Activated T-helper 17 cell treated with anti-CD3 and anti-CD28 coated beads, Interleukin-2, amount 50 U/mL, for 72 hours (primary cell): ENCODE measurements around the gene NKAIN1. TPM values are rescaled to one million over a fixed set of nuclear protein-coding genes. Genes with fewer than 3 reads are reported as not detected.
A peak's percentile ranks its signal among the peaks of the same experiment; 100 is the strongest.

Source experiments
- ATAC-seq: fragments of 150-1000 bp; cut with Tn5 transposase; replicated peaks from 2 replicates; pipeline ENCODE4 v1.10.0; 2021; ENCODE audit warnings: mild to moderate bottlenecking, moderate library complexity
- H3K27ac Mint-ChIP-seq: one replicate; pipeline ENCODE4 v1.8.0; 2022; ENCODE audit warnings: mixed read lengths
- H3K27me3 Mint-ChIP-seq: one replicate; pipeline ENCODE4 v1.8.0; 2022; ENCODE audit warnings: mixed read lengths
- H3K36me3 Mint-ChIP-seq: one replicate; pipeline ENCODE4 v1.8.0; 2022; ENCODE audit warnings: low read depth, mild to moderate bottlenecking, mixed read lengths
- H3K4me1 Mint-ChIP-seq: one replicate; pipeline ENCODE4 v1.8.0; 2022; ENCODE audit warnings: mixed read lengths
- H3K4me3 Mint-ChIP-seq: one replicate; pipeline ENCODE4 v1.8.0; 2022; ENCODE audit warnings: mild to moderate bottlenecking, mixed read lengths
- H3K9me3 Mint-ChIP-seq: one replicate; pipeline ENCODE4 v1.8.0; 2022; ENCODE audit warnings: mixed read lengths
- total RNA-seq, 2 donors: library from RNA; stranded (reverse); gene quantifications; one replicate each; pipeline ENCODE4 v1.2.3, GENCODE V29; 2022

Gene NKAIN1
- total RNA-seq, 2 donors from 2014 or later, result not detected

DNA sequence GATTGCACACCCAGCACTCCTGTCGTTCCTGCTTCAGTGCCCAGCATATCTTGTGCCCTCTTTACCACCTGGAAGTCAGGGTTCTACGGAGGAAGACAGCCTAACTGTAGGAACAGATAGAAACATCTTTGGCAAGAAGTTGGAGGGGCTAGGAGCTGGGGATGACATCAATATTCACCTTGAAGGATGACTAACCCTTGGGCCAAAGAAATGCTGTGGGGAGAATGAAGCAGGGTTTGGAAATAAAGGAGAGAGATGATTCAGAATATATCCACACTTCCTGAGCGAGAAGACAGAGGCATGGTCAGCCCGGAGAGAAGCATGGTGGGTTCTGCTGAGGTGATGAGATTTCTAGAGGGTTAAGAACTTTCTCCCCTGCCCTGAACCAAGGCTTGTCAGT, 4.6 kb upstream of the NKAIN1 start:
- no peak overlapping the region for H3K4me3 Mint-ChIP-seq
- H3K4me1 Mint-ChIP-seq, result peaks cover 3% of the 10 kb centered on the region
- H3K36me3 Mint-ChIP-seq, result no peaks in the 10 kb centered on the region
- ATAC-seq, result no peak
- peaks cover 13% of the 10 kb centered on the region for H3K27me3 Mint-ChIP-seq
- H3K27ac Mint-ChIP-seq, result no peak overlapping the region
- H3K9me3 Mint-ChIP-seq, result no peaks in the 10 kb centered on the region

DNA sequence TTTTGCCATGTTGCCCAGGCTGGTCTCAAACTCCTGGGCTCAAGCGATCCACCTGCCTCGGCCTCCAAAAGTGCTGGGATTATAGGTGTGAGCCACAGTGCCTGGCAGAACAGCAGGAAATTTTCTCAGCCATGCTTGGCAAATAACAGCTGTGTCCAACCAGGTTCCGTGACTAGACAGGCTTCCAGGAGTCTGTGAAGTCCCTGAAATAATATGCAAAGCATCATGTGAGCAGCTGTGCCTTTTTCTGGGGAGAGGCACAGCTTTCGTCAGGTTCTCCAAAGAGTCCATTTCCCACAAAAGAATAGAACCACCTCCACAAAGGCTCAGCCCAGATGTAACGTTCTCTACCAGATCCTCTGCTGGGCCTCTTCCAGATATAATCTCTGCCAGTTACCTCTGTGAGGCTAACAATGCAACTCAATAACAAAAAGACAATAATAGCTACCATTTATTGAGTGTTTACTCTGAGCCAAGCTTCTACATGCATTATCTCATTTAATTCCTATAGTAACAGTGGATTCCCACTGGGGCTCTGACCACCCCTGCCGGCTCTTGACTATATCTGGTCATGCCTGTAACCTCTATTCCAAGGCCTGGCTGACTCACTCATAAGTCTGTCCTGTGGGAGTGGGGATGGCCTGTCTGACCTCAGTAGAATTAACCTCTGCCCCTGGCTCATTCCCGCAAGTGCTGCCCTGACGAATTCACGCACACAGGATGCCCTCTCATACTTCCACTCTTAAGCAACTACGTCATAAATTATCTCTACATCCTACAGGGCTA, 4.0 kb upstream of the NKAIN1 start:
- Mint-ChIP-seq H3K36me3 (peaks cover 5% of the 10 kb centered on the region), H3K27ac (no peak overlapping the region), H3K27me3 (peaks cover 17% of the 10 kb centered on the region), H3K4me1 (peaks cover 8% of the 10 kb centered on the region), H3K4me3 (no peak overlapping the region), H3K9me3 (no peaks in the 10 kb centered on the region)
- ATAC-seq, result no peak

DNA sequence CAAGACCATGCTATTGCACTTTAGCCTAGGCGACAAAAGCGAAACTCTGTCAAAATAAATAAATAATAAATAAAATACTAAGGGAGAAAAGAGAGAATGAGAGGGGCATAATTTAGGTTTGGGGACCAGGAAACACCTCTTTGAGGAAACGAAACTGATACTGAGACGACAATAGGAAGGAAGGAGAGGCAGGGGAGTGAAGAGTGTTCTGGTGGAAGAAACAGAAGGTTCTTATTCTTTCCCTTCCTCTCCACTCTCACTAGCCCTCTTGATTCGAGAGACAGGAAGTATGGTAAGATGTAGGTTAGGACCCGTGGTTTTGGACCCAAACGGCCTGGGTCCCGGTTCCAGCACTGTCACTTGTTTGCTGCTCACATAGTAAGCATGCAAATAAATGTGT, 1.6 kb upstream of the NKAIN1 start:
- H3K4me1 Mint-ChIP-seq, result peaks cover 9% of the 10 kb centered on the region
- ATAC-seq, result no peak
- H3K27me3 Mint-ChIP-seq, result peaks cover 35% of the 10 kb centered on the region
- H3K36me3 Mint-ChIP-seq, result peaks cover 6% of the 10 kb centered on the region
- no peaks in the 10 kb centered on the region for H3K9me3 Mint-ChIP-seq
- H3K27ac Mint-ChIP-seq, result no peak overlapping the region
- no peak overlapping the region for H3K4me3 Mint-ChIP-seq

DNA sequence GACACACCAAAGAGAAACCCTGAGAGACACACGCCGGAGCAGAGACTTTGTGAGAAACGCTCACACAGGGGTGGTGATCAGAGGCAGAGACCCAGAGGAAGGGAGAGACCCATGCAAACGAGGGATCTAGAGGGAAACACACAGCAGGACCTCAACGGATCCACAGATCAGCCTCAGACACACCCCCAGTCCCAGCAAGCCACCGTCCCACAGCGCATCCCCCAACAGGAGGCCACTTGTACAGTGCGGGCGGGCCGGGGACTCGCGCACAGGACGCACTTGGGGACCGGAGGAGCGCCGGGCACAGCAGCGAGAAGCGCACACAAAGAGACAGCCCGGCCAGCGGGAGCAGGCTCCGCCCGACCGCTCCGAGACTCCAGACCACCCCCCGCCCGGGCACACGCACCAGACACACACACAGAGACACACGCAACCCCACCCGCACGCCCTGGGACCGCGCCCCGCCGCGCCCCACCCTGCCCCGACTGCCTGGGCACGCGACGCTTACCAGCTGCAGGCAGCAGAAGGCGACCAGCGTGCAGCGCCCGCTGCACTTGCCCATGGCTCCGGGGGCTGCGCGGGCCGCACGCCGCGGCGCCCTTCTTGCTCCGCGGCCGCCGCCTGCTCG, 587 bp downstream of the NKAIN1 start:
- Mint-ChIP-seq H3K9me3 (no peaks in the 10 kb centered on the region), H3K36me3 (peaks cover 6% of the 10 kb centered on the region), H3K4me3 (peak overlapping the region; percentile 69), H3K27ac (no peak overlapping the region), H3K27me3 (peaks cover 56% of the 10 kb centered on the region), H3K4me1 (peaks cover 9% of the 10 kb centered on the region)
- ATAC-seq, result no peak

DNA sequence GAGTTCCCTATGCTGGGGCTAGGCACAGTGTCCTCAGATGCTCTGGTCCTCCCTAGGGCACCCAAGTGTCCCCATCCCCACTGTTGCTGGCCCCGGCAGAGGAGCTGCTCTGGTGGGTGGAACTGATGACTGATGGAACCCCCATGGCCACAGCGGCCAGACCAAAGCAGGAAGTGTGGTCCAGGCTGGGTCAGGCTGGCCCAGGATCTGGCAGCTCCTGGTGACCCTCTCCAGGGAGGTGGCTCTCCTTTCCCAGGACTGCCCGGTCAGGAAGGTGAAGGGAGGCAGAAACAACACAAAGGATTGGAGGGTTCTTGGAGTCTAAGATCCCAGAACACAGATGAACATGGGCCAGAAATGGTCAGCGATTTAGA, 1.1 kb downstream of the NKAIN1 start:
- ATAC-seq, result no peak
- H3K4me1 Mint-ChIP-seq, result peaks cover 9% of the 10 kb centered on the region
- no peaks in the 10 kb centered on the region for H3K9me3 Mint-ChIP-seq
- H3K27ac Mint-ChIP-seq, result no peak overlapping the region
- H3K4me3 Mint-ChIP-seq, result peak overlapping the region; percentile 69
- peaks cover 57% of the 10 kb centered on the region for H3K27me3 Mint-ChIP-seq
- peaks cover 6% of the 10 kb centered on the region for H3K36me3 Mint-ChIP-seq

DNA sequence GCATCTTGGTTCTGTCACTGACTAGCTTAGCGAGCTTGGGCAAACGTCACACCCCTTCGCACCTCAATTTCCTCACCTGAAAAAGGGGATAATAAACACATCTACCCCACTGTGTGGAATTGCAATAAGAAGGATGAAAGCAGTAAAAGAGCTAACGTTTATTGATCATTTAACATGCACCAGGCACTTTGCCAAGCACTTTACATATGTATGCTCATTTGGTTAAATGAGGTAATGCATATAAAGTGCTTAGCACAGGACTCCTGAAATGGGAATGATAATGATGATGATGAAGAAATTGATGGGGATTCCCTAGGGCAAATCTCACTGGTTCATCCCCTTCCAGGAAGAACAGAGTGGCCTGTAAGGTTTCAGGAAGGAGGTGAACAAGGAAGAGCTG, 4.8 kb downstream of the NKAIN1 start:
- Mint-ChIP-seq H3K4me3 (no peak overlapping the region), H3K27ac (no peak overlapping the region), H3K4me1 (peaks cover 6% of the 10 kb centered on the region), H3K36me3 (peaks cover 6% of the 10 kb centered on the region), H3K27me3 (peaks cover 45% of the 10 kb centered on the region), H3K9me3 (no peaks in the 10 kb centered on the region)
- no peak for ATAC-seq

DNA sequence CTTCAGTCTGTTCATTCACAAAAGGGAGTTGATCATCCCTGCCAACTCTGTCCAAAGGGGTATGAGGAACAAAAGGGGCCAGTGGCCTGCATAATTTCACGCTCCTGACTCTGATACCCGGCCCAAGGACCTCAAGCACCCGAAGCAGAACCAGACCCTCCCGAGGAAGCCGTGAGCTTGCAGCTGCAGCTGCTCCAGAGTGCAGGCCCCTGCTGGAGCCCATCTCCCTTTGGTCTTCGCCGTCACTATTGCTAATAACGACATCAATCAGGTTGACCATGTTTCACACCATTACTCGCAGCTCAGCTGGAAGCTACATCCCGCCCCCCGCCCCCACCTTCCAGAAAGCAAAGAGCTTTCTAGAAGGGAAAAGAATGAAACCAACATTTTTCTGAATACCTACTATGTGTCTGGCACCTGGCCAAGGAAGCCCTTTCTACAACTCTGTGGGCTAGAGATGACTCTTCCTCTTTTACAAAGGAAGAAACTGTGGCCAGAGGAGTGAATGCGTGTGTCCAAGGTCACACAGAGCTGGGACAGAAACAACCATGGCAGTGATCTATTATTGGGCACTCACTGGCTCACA, 5.5 kb downstream of the NKAIN1 start:
- H3K27me3 Mint-ChIP-seq, result peaks cover 45% of the 10 kb centered on the region
- peaks cover 6% of the 10 kb centered on the region for H3K36me3 Mint-ChIP-seq
- peaks cover 6% of the 10 kb centered on the region for H3K4me1 Mint-ChIP-seq
- H3K27ac Mint-ChIP-seq, result no peak overlapping the region
- no peaks in the 10 kb centered on the region for H3K9me3 Mint-ChIP-seq
- H3K4me3 Mint-ChIP-seq, result no peak overlapping the region
- ATAC-seq, result no peak

DNA sequence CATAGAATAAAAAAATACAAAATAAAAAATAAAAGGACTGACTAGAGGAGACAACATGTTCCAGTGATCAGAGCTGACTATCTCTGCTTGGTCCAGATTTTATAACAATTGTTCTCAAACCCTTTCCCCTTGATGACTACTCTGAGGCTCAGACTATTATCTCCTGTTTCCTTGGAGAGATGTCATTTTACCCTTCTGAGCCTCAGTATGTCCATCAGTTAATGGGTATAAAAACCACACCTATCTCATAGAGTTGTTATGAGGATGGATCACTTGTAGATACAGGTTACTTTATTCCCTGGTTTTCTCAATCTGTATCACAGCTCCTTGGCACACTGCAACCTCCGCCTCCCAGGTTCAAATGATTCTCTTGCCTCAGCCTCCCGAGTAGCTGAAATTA, 7.0 kb downstream of the NKAIN1 start:
- Mint-ChIP-seq H3K27me3 (peaks cover 31% of the 10 kb centered on the region), H3K4me3 (no peak overlapping the region), H3K9me3 (no peaks in the 10 kb centered on the region), H3K4me1 (no peaks in the 10 kb centered on the region), H3K27ac (no peak overlapping the region), H3K36me3 (no peaks in the 10 kb centered on the region)
- no peak for ATAC-seq

DNA sequence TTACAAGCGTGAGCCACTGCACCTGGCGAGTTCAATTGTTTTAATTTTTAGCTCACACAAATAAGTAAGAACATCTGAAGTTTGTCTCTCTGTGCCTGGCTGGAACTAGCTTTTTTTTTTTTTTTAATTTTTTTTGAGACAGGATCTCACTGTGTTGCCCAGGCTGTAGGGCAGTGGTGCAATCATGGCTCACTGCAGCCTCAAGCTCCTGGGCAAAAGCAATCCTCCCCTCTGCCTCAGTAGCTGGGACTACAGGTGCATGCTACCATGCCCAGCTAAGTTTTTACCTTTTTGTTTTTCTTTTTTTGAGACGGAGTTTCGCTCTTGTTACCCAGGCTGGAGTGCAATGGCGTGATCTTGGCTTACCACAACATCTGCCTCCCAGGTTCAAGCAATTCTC, 7.9 kb downstream of the NKAIN1 start:
- ATAC-seq, result no peak
- H3K27me3 Mint-ChIP-seq, result peaks cover 27% of the 10 kb centered on the region
- no peaks in the 10 kb centered on the region for H3K36me3 Mint-ChIP-seq
- no peak overlapping the region for H3K4me3 Mint-ChIP-seq
- no peaks in the 10 kb centered on the region for H3K4me1 Mint-ChIP-seq
- no peak overlapping the region for H3K27ac Mint-ChIP-seq
- no peaks in the 10 kb centered on the region for H3K9me3 Mint-ChIP-seq

DNA sequence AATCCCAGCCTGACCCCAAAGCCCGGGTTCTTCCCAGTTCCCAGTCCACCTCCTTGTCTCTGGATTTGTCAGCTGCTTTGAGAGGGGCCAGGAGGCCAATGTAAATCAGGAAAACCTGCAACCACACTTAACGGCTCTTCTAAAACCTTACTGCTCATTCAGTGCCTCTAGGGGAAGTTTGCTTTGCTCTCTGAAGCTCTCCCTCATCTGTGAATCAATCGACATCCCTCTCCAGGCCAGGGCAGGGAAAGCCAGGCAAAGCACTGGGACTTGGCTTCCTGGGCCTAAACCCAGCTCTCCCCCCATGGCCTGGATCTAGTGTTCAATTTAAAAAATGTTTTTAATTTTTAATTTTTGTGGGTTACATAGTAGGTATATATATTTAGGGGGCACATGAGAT, 9.3 kb downstream of the NKAIN1 start:
- ATAC-seq, result no peak
- H3K4me3 Mint-ChIP-seq, result no peak overlapping the region

DNA sequence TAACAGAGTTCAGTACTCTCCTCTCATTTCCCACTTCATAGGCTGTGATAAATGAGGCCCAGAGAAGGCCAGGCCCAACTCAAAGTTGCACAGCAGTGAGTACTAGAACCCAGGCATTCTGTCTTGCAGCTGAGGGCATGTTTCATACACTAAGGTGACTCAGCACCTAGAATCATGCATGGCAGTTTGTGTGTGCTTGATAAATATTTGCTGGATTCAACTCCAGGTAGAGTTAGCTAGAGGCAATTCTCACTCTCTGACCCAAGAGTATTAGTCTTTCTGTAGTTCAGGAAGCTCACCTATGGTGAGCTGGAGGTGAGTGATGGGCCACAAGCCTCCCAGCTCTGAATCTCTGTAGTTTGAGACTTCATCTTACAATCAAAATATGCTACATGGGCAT, 10.7 kb downstream of the NKAIN1 start:
- Mint-ChIP-seq H3K27ac (no peak overlapping the region), H3K4me1 (no peaks in the 10 kb centered on the region), H3K36me3 (no peaks in the 10 kb centered on the region), H3K27me3 (peaks cover under 1% of the 10 kb centered on the region), H3K4me3 (no peak overlapping the region), H3K9me3 (no peaks in the 10 kb centered on the region)
- ATAC-seq, result no peak

More for the DNA sequence above, 9.3 kb downstream of the NKAIN1 start:
- Mint-ChIP-seq H3K27me3 (peaks cover 14% of the 10 kb centered on the region), H3K9me3 (no peaks in the 10 kb centered on the region), H3K36me3 (no peaks in the 10 kb centered on the region), H3K4me1 (no peaks in the 10 kb centered on the region), H3K27ac (no peak overlapping the region)

DNA sequence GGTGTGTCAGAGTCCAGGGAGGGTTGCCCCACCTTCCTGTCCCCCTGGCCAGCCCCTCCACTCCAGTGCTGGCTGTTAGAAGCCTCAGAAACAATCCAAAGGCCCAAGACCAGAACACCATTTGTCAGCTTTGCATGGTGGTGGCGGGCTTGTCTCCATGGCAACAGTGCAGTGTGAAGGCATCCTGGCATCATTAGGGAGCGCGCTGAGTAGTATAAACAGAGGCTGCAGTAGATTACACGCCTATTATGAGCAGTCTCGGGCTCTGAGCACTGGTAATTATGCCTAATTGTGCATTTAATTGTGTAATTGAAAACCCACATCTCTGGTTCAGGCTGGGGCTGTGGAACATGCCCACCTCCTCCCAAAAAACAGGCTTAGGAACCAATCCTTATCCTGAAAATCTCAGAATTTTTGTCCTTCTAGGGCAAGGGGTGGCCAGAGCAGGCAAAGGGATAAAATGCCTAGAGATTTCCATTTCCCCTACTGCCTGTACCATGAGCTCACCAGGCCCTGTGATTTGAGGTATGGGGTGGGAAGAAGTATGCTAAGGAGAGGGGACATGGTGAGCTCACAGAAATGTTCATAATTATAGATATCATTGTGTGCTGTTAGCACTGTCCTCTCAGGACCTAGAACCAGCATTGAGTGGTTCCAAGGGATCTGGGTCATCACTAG, 11.7 kb downstream of the NKAIN1 start:
- Mint-ChIP-seq H3K9me3 (no peaks in the 10 kb centered on the region), H3K4me3 (no peak overlapping the region), H3K4me1 (no peaks in the 10 kb centered on the region), H3K27me3 (peaks cover 4% of the 10 kb centered on the region), H3K36me3 (no peaks in the 10 kb centered on the region), H3K27ac (no peak overlapping the region)
- no peak for ATAC-seq

DNA sequence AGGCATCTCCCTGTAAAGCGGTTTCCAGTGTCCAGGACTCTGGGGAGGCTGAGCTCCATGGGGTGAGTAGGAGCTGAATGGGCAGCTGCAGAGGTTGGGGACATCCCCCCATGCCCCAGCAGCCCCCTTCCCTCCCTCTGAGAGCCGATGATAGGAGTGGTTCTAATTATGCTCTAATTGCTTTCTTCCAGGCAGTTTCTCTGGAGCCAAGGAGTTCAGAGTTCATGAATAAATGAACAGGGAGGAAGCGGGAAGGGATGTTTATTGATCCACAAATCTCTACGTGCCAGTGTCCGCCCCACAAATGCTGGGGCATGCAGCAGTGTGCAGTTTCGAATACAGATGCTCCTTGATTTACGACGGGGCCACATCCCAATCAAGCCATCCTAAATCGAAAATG, 15.6 kb downstream of the NKAIN1 start:
- ATAC-seq, result no peak
- H3K9me3 Mint-ChIP-seq, result no peaks in the 10 kb centered on the region
- H3K4me1 Mint-ChIP-seq, result no peaks in the 10 kb centered on the region
- no peaks in the 10 kb centered on the region for H3K36me3 Mint-ChIP-seq
- no peak overlapping the region for H3K4me3 Mint-ChIP-seq
- H3K27ac Mint-ChIP-seq, result no peak overlapping the region
- peaks cover 7% of the 10 kb centered on the region for H3K27me3 Mint-ChIP-seq

DNA sequence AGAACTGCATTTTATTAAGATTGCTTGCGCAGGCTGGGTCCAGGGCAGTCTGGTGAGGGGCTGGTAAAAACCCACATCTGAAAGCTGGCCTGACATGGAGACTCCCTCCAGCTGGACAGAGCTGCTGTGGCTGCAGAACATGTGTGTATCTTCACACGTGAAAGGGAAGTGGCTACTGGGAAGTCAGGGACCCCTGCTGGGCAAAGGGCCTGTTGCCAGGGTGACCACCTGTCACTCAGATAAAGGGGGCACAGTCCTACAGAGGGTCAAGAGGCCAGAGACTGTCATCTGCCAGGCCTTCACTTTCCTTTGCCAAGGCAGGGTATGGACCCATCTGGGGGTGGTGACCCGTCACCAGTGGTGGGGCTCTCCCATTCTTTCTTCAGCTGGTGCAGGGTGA, 17.5 kb downstream of the NKAIN1 start:
- H3K27ac Mint-ChIP-seq, result no peak overlapping the region
- H3K4me3 Mint-ChIP-seq, result no peak overlapping the region

DNA sequence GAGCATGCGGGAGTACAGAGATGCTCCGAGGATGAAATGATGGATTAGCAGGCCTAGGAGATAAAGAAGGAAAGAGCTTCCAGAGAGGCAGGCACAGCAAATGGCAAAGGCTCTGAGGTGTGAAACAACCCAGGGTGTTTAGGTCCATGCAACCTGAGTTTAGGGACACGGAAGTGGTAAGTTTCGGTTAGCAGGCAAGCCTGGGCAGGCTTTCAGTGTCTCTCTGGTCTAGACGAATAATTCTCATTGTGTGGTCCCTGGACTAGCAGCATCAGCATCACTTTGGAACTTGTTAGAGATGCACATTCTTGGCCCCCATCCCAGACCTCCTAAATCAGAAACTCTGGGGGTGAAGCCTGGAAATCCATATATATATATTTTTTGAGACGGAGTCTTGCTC, 18.6 kb downstream of the NKAIN1 start:
- Mint-ChIP-seq H3K27ac (no peak overlapping the region), H3K27me3 (peaks cover 7% of the 10 kb centered on the region), H3K4me3 (no peak overlapping the region), H3K9me3 (no peaks in the 10 kb centered on the region), H3K36me3 (no peaks in the 10 kb centered on the region), H3K4me1 (no peaks in the 10 kb centered on the region)
- no peak for ATAC-seq

More for the DNA sequence above, 17.5 kb downstream of the NKAIN1 start:
- H3K4me1 Mint-ChIP-seq, result no peaks in the 10 kb centered on the region
- no peaks in the 10 kb centered on the region for H3K9me3 Mint-ChIP-seq
- H3K27me3 Mint-ChIP-seq, result peaks cover 7% of the 10 kb centered on the region
- ATAC-seq, result no peak
- H3K36me3 Mint-ChIP-seq, result no peaks in the 10 kb centered on the region
